HG03442 (cell line): ENCODE results near the gene UCN.

Experiments used
- ATAC-seq: cut with Tn5 transposase; IDR thresholded peaks from one replicate; pipeline ENCODE4 v1.9.1; 2021; ENCODE audit warnings: mild to moderate bottlenecking, moderate library complexity; ENCODE audit not compliant: unreplicated experiment

The UCN gene

GRCh38 chr2:27262379-27263286 lies 45.6 kb downstream of the UCN start, which contains the start of gene SLC30A3:
Gene SLC30A3 (minus strand): TSS chr2:27263047. CDS start chr2:27262906, 141 bp downstream.
- ATAC-seq: peak; percentile 42

- ATAC-seq: no peak
Observed at GRCh38 chr2:27261926-27262298, 46.3 kb downstream of the UCN start.

- no peak for ATAC-seq
Observed at GRCh38 chr2:27261241-27261925, 46.9 kb downstream of the UCN start.

- ATAC-seq: no peak
Observed at GRCh38 chr2:27258051-27258450, 50.2 kb downstream of the UCN start.
